ENCODE data around the gene FOXK2. TPM values are rescaled to one million over a fixed set of nuclear protein-coding genes. Genes with fewer than 3 reads are reported as not detected.

FOXK2 gene
- total RNA-seq, 1 experiment from 2014 or later: 72.0 TPM

DNA sequence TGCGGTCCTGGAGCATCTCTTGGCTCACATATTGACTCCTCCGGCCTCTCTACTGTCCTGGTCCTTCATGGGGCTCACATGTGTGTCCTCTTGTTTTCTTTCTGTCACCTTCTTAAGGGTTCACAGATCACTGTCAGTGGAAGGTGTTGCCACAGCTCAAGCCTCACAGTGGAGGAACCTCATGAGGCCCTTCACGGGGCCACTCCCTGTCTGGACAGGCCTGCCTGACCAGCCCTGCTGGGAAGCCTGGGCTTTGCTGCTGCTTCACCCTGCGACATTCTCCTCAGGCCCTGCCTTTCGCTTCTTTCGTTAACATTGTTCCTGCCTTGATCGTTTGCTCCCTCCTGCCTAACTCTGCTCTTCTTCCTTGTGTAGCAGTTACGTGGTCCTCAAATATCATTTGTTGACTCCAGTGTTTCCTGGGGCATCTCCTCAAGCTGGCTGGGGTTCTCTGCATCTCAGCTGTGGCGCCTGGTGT, 72.8 kb downstream of the FOXK2 start:
- Histone ChIP-seq H2AK5ac (ENCODE audit: insufficient read length, low read length) (no peak overlapping the region), H4K8ac (replicated peaks; ENCODE audit: insufficient read length, low read depth, low read length) (no peak overlapping the region), H2BK15ac (ENCODE audit: low read depth, low read length) (no peak overlapping the region), H4K20me1 (ENCODE audit: control insufficient read depth, insufficient read depth, insufficient read length) (no peaks in the 10 kb centered on the region), H2BK12ac (ENCODE audit: insufficient read length, low read depth, low read length) (no peak overlapping the region), H3K79me1 (ENCODE audit: insufficient read depth, low read depth, low read length, poor library complexity, severe bottlenecking) (peaks cover 2% of the 10 kb centered on the region), H3K23me2 (ENCODE audit: insufficient read length, low read depth, low read length, poor library complexity, severe bottlenecking) (no peaks in the 10 kb centered on the region), H2BK120ac (ENCODE audit: low read depth, low read length, poor library complexity, severe bottlenecking) (no peak overlapping the region), H3K4me1 (ENCODE audit: insufficient read depth, low read length) (no peaks in the 10 kb centered on the region), H3K14ac (ENCODE audit: insufficient read depth, low read length) (no peak overlapping the region), H3K18ac (ENCODE audit: insufficient read length, low read depth, low read length) (no peak overlapping the region), H2AFZ (ENCODE audit: low read length) (no peak overlapping the region), H3K23ac (ENCODE audit: insufficient read length, low read depth, low read length) (no peak overlapping the region), H2BK5ac (ENCODE audit: insufficient read length, low read length) (no peak overlapping the region), H3K27me3 (ENCODE audit: insufficient read depth, low read length) (no peaks in the 10 kb centered on the region), H3K4ac (ENCODE audit: low read depth, low read length) (no peak overlapping the region), H4K91ac (ENCODE audit: insufficient read length, low read depth, low read length) (no peak overlapping the region), H3K56ac (ENCODE audit: insufficient read length, low read depth, low read length) (no peak overlapping the region), H3T11ph (ENCODE audit: low read length) (no peak overlapping the region), H3K9ac (ENCODE audit: extremely low read depth, insufficient read length, low read length) (no peak overlapping the region), H3K4me2 (ENCODE audit: insufficient read depth, insufficient read length, low read length) (no peak overlapping the region), H4K5ac (ENCODE audit: insufficient read length, low read depth, low read length) (no peak overlapping the region), H3K9me3 (ENCODE audit: control insufficient read depth, low read depth, low read length) (no peaks in the 10 kb centered on the region), H3K27ac (ENCODE audit: insufficient read length, low read depth, low read length) (no peak overlapping the region), H3K79me2 (ENCODE audit: insufficient read depth, low read length) (no peaks in the 10 kb centered on the region), H2BK20ac (ENCODE audit: low read depth, low read length, poor library complexity, severe bottlenecking) (no peak overlapping the region)
- no peaks in the 10 kb centered on the region for H3K9me3 Mint-ChIP-seq
- H3K27ac Mint-ChIP-seq: peak overlapping the region in 2 of 3 experiments; percentile 80 to 95; a peak in 6 of 7 replicates
- H3K4me1 Mint-ChIP-seq: peaks cover 4 to 10% of the 10 kb centered on the region in 2 experiments; a peak in 3 of 4 replicates
- WGBS (ENCODE audit: extremely low coverage, insufficient read length, low lambda C conversion rate): no CpG with 5 or more reads among the region's 9 CpGs
- DNase-seq: no peak
- H3K27me3 Mint-ChIP-seq (ENCODE audit: low read depth): no peaks in the 10 kb centered on the region; the same call in 1 of the 2 replicates
- TF ChIP-seq, protein P1, sequence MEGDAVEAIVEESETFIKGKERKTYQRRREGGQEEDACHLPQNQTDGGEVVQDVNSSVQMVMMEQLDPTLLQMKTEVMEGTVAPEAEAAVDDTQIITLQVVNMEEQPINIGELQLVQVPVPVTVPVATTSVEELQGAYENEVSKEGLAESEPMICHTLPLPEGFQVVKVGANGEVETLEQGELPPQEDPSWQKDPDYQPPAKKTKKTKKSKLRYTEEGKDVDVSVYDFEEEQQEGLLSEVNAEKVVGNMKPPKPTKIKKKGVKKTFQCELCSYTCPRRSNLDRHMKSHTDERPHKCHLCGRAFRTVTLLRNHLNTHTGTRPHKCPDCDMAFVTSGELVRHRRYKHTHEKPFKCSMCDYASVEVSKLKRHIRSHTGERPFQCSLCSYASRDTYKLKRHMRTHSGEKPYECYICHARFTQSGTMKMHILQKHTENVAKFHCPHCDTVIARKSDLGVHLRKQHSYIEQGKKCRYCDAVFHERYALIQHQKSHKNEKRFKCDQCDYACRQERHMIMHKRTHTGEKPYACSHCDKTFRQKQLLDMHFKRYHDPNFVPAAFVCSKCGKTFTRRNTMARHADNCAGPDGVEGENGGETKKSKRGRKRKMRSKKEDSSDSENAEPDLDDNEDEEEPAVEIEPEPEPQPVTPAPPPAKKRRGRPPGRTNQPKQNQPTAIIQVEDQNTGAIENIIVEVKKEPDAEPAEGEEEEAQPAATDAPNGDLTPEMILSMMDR (conservative IDR thresholded peaks at IDR 0.05): no peak
- H3K4me3 Mint-ChIP-seq: peak overlapping the region in 1 of 2 experiments; percentile 33; a peak in 1 of 5 replicates
- H3K36me3 Mint-ChIP-seq (ENCODE audit: insufficient read depth in 1 of 3, low read depth in 3 of 3): peaks cover 29 to 67% (median 58%) of the 10 kb centered on the region in 3 experiments; a peak in 6 of 7 replicates

Measured in H9 (cell line).